ENCODE measurements around the gene TCF4.

The TCF4 gene

GRCh38 chr18:55405475-55405874 lies 182.5 kb downstream of the TCF4 start:
- DNase-seq = no peak

GRCh38 chr18:55404832-55405465 lies 183.0 kb downstream of the TCF4 start:
- DNase-seq = no peak

GRCh38 chr18:55404136-55404830 lies 183.7 kb downstream of the TCF4 start:
- DNase-seq = no peak

GRCh38 chr18:55403421-55403949 lies 184.5 kb downstream of the TCF4 start:
- no peak for DNase-seq

- DNase-seq = no peak
These were observed 185.1 kb downstream of the TCF4 start for GRCh38 chr18:55402731-55403405.

GRCh38 chr18:55401638-55402191 lies 186.3 kb downstream of the TCF4 start:
- no peak for DNase-seq

- DNase-seq = no peak
These were observed 187.1 kb downstream of the TCF4 start for GRCh38 chr18:55400590-55401541.

GRCh38 chr18:55400081-55400480 lies 187.9 kb downstream of the TCF4 start:
- no peak for DNase-seq

GRCh38 chr18:55398858-55399257 lies 189.1 kb downstream of the TCF4 start:
- no peak for DNase-seq

GRCh38 chr18:55396979-55397378 lies 191.0 kb downstream of the TCF4 start:
- DNase-seq = no peak

GRCh38 chr18:55396267-55396905 lies 191.6 kb downstream of the TCF4 start:
- DNase-seq = no peak

GRCh38 chr18:55395799-55396198 lies 192.2 kb downstream of the TCF4 start:
- no peak for DNase-seq

GRCh38 chr18:55390898-55391297 lies 197.1 kb downstream of the TCF4 start:
- no peak for DNase-seq

GRCh38 chr18:55387139-55387984 lies 200.6 kb downstream of the TCF4 start:
- DNase-seq = no peak

GRCh38 chr18:55386545-55386944 lies 201.4 kb downstream of the TCF4 start:
- no peak for DNase-seq

GRCh38 chr18:55385770-55386169 lies 202.2 kb downstream of the TCF4 start:
- no peak for DNase-seq

GRCh38 chr18:55384551-55385275 lies 203.3 kb downstream of the TCF4 start:
- DNase-seq = peak in 1 of 2 donors; percentile 19

GRCh38 chr18:55384115-55384514 lies 203.9 kb downstream of the TCF4 start:
- no peak for DNase-seq

GRCh38 chr18:55382277-55382805 lies 205.7 kb downstream of the TCF4 start:
- DNase-seq = no peak

GRCh38 chr18:55381277-55381676 lies 206.7 kb downstream of the TCF4 start:
- DNase-seq = peak in 1 of 2 donors; percentile 19
